Activated CD8-positive, alpha-beta memory T cell treated with anti-CD3 and anti-CD28 coated beads for 1 hour (primary cell): ENCODE measurements around the gene FAM237B.

Source experiments
- DNase-seq, 2 donors: peaks; one replicate each; pipeline ENCODE4 v3.0.0-alpha.2; 2020; ENCODE audit warnings: low read depth in 1 of 2; ENCODE audit errors: extremely low read depth in 1 of 2

Gene FAM237B

GRCh38 chr7:90298145-90299038, 22.7 kb downstream of the FAM237B start:
- DNase-seq = no peak

- no peak for DNase-seq
Measured at GRCh38 chr7:90290244-90291113, 30.6 kb downstream of the FAM237B start.

GRCh38 chr7:90288154-90288553, 33.0 kb downstream of the FAM237B start:
- no peak for DNase-seq

- DNase-seq = no peak
Measured at GRCh38 chr7:90276033-90276728, 44.9 kb downstream of the FAM237B start.

DNA sequence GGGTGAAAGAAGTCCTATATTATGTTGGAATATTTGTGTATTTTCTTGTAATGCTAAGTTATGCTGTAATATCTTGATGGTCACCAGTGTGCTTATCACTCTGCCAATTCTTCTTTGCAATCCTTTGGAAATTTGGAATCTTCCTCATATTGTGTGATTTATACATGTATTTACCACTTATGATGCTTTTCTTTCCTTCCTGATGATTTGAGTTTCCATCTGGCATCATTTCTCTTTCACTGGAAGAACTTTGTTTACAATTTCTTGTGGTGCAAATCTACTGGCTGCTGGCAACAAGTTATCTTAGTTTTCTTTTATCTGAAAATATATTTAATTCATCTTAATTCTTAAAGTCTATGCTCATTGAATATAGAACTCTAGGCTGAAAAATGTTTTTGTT, 46.9 kb downstream of the FAM237B start:
- no peak for DNase-seq

DNA sequence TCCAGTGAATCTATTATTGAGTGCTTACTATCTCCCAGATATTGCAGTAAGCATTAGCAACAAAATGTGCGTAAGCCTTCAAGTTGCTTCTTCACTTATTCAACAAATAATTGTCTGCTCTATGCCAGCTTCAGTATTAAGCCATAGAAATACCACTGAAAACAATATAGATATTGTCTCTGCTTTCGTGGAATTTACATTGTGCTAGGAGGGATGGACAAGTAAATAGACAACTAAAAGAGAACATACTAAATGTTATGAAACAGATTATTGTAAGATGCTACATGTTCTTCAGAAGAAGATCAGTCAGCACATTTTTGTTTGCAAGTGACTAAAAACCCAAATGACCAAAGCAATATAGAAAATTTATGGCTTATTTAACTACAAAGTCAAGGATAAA, 48.9 kb downstream of the FAM237B start:
- no peak for DNase-seq

- no peak for DNase-seq
Measured at GRCh38 chr7:90271753-90272152, 49.4 kb downstream of the FAM237B start.

GRCh38 chr7:90270431-90271178, 50.5 kb downstream of the FAM237B start:
- no peak for DNase-seq

DNA sequence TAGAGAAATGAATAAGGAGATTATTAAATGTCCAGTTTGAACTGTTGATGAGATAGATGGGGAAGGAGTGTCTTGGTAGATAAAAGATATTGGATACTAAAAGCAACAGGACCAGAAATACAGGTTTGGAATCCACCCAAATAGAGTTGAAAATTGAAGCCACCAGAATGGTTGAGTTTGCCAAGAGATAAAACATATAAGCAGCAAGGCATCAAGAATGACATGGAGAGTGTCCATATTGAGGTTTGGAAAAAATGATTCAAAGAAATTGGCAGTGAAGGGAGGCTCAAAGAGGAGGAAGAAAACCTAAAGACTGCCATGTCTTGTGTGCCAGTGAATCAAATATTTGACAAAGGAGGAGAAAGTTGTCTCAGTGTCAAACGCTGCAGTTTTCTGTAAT, 51.9 kb downstream of the FAM237B start:
- DNase-seq = no peak

DNA sequence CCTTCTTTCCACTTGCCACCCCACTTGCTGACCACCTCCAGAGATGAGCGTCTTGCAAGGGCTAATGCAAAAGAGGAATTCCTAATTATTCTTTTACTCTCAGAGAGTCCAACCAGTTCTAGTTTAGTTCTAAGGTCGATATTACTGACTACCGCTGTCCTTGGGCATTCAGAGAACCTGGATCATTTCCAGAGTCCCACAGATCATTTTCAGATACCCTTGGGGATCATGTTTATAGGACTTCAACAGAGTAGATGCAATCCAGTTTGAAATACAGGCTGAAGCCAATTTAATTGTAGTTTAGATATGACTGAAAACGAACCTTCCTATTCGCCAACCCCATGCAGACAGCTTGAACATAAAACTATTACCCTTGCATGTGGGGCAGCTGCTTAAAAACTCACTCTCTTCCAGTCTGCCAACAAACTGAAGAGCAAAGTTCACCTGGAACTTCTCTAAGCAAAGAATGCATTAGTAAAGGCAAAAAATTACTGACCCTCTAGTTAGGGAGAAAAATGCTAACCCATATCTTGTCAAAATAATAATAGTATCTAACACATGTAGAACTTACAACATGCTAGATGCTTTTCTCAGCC, 53.7 kb downstream of the FAM237B start:
- no peak for DNase-seq

DNA sequence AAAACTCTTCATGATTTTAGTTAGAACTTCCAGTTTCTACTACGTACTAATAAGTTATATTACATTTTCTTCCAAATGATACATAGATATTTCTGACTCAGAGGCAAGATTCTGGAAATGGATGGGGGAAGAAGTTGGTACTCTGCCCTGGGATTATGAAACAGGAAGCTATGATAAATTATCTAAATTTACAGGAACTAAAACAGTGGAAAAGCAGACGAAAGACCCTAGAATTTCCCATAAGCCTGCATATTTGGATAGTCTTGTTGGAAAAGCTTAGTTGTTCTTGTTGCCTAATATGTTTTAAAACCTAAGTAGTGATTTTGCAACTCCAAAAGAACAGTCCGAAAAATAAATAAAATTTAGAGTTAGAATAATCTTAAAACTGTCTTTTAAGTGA, 54.3 kb downstream of the FAM237B start:
- no peak for DNase-seq
